HG03064 (cell line): ENCODE results near the gene STRA8.

ENCODE experiments used
- ATAC-seq: cut with Tn5 transposase; IDR thresholded peaks from one replicate; pipeline ENCODE4 v1.9.1; 2021; ENCODE audit warnings: low read depth; ENCODE audit not compliant: unreplicated experiment

The STRA8 gene

GRCh38 chr7:135233570-135233969, at the start of gene STRA8:
TSS of gene STRA8 (plus strand) at chr7:135233838. CDS start at chr7:135240525, 6,687 bp downstream.
- ATAC-seq: no peak

GRCh38 chr7:135184254-135184841, 49.3 kb upstream of the STRA8 start:
- ATAC-seq: no peak

GRCh38 chr7:135185471-135186260, 48.0 kb upstream of the STRA8 start:
- ATAC-seq: no peak

DNA sequence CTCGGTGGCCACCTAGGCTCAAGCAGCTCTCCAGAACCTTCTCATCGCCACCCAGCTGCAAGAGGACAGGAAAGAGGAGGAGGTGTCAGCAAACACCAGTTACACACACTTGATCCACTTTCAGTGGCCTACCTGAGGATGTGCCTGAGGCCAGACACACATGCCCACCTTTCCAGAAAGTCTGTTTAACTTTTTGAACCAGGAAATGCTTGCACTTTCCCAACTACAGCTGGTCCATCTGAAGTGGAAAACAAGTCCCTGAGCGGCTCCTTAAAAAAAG, 47.4 kb upstream of the STRA8 start:
- ATAC-seq: no peak

DNA sequence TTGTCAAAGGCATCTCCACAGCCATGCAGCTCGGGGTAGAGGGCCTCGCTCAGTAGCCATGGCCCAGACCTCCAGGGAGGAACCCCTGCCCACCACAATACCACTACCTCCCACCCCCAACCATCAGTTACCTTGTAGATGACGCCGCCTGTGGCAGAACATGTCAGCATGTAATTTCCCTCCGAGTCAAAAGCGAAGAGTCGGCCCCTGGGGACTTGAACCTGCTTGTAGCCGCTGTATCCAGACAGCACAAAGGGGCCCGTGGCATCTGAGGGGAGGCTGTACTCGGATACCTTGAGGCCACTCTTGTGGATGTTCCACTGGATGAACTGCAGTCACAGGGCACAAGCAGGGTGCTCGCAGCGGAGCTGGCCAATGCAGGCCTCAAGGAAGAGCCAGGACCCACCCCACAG, 46.8 kb upstream of the STRA8 start:
- ATAC-seq: peak; percentile 52

- ATAC-seq: no peak
Measured at GRCh38 chr7:135188298-135188984, 45.2 kb upstream of the STRA8 start.

DNA sequence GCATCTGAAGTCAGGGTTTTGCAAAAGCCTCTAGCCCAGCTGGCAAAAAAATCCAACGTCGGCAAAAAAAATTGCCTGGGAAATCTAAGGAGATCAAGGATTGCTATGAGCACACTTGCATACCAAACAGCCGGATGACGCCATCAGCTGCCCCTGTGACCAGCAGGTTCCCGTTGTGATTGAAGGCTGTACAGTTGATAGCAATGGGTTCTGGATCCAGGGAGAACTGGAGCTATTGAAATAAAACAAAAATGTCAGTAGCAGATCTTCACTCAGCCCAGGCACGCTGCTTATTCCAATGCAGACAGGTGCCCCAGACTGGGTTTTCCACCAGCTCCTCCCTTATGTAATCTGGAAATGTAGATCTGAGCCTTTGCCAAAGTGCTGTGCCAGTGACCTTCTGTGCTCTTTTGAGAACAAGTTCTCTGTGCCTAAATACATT, 44.4 kb upstream of the STRA8 start:
- ATAC-seq: no peak

DNA sequence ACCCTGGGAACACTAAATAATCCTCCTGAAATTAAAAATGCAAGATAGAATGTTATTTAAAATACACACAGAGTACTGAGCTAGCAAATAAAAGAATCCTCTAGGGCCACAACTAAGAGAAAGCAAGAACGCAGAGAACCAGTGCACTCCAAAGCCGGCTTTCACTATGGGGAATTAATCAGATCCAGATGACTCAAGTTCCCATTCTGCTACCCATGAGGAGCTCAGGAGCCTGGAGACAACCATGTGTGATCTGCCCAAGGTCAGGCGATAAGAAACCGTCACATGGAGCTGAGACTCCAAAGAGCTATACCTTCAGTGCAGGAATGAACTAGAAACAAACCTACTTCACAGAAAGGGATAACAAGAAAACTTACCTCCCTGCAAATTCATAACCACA, 43.7 kb upstream of the STRA8 start:
- no peak for ATAC-seq

GRCh38 chr7:135190703-135191102, 42.9 kb upstream of the STRA8 start:
- ATAC-seq: no peak

DNA sequence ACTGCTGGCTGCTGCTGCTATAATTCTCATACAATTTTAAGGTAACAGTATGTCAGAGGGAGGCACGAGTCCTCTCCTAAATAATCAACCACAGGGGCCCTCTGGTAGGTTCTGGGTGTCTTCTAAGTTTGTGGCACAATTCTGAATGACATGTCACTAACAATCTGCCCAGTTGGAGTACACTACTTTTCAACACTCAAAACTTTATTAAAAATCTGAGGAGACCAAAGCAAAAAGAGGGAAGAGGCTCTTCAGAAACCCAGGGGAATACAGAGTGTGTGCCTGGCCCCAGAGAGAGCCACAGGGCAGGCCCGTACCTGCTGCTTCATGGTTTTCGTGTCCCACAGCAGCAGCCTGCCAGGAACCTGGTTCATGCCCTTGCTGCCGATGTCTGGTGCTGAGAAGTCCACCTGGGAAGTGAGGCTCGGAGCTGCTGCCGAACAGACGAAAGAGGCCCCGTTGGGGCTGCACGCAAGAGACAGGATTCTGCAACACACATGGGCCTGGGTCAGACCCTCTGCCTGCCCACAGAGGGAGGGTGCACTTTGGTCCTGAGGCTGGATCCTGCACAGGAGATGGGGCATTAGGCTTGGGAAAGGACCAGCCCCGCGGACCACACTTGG, 40.6 kb upstream of the STRA8 start:
- no peak for ATAC-seq

- no peak for ATAC-seq
Measured at GRCh38 chr7:135193615-135194081, 40.0 kb upstream of the STRA8 start.

GRCh38 chr7:135194494-135195095, 39.0 kb upstream of the STRA8 start:
- no peak for ATAC-seq

DNA sequence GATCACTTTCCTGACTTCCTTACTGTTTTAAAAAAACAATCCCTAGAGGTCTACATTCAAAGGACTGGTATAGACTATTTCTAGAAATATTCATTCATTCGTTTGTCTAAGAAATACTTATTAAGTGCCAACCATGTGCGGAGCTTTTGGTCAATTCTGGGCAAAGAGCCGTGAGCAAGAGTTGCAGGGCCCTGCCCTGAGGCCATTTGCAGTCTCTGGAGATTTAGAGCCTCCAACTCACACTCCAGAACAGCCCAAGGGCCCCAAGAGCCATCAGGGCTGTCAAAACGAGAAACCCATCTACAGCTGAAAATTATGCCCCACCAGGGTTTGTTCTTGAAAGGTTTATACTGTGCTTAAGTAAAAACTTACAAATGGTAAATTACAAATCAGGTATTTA, 38.5 kb upstream of the STRA8 start:
- no peak for ATAC-seq

DNA sequence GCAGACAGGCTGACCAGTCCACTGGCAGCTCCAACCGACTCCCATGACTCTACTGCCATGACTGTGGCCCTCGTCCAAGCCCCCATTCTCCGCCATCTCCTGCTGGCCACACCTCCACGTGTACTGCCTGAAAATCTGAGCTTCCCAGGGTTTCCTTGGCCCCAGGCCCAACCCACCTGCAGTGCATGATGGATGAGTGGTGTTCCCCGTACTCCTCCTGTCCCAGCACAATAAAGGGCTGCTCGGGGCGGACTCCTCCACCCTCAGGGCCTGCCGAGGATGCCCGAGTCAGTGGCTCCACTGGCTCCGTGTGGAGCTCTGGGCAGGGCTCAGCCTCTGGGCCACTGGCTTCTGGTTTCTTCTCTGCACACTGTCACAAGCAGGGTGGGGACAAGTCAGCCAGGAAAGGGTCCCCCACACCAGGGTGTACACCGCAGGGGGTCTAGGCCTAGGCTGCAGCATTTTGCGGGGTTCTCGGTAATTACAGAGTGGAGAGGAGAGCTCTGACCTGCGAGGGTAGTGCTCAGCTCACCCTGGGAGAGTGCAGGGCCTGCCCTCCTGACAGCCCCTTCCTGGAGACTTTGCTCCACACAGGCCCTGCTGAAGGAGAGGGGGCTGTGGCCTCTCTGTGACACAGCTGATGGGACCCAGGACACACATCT, 37.5 kb upstream of the STRA8 start:
- no peak for ATAC-seq

DNA sequence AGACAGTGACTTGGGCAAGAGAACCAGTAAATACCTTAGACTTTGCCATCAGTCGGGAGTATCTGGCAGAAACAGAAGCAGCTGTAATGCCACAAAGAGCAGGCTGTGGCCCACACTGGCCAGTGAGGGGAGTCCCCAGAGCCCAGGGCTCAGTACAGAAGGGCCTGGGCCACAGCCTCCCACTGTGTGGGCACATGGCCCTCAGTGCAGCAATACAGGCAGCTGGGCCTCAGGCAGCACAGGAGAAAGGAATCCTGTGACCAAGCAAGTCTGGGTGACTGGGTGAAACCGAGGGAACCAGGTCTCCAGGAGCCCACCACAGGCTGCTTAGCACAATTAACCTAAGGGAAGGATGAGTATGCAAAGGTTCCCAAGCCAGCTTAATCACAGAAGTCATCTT, 36.3 kb upstream of the STRA8 start:
- no peak for ATAC-seq

GRCh38 chr7:135197906-135198655, 35.6 kb upstream of the STRA8 start:
- ATAC-seq: no peak

GRCh38 chr7:135199439-135199838, 34.2 kb upstream of the STRA8 start:
- ATAC-seq: no peak

DNA sequence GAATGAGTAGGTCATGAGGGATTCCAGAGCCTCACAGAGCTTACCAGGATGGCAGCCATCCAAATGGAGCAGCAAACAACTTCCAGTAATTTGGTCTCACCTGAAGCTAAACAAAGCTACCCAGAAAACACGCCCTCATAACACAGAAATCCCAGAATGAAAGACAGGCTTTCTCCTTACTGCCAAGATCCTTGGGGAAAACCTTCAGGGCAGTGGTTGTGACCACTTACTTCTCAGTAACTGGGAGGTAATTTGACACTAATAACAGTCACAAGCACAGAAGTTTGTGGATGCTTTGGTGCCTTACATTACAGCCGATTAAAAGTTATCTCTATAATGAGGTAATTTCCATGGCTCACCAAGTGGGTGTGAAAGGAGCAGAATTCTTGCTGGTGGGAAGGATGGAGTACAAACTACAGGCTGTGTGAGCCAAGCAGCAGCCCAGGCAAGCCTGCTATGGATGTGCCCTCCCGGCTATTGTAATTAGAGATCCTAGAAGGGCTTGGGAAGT, 32.8 kb upstream of the STRA8 start:
- ATAC-seq: no peak

GRCh38 chr7:135201350-135201749, 32.3 kb upstream of the STRA8 start:
- ATAC-seq: no peak
